ENCODE measurements around the gene OAT. TPM values are rescaled to one million over a fixed set of nuclear protein-coding genes. Genes with fewer than 3 reads are reported as not detected.
"Not testable (repeated sequence)": the region's sequence is repeated elsewhere in the genome, so short reads cannot be mapped to it uniquely, and the experiment has no call there.

The OAT gene
- total RNA-seq, 1 experiment from 2014 or later, result 101 TPM

DNA sequence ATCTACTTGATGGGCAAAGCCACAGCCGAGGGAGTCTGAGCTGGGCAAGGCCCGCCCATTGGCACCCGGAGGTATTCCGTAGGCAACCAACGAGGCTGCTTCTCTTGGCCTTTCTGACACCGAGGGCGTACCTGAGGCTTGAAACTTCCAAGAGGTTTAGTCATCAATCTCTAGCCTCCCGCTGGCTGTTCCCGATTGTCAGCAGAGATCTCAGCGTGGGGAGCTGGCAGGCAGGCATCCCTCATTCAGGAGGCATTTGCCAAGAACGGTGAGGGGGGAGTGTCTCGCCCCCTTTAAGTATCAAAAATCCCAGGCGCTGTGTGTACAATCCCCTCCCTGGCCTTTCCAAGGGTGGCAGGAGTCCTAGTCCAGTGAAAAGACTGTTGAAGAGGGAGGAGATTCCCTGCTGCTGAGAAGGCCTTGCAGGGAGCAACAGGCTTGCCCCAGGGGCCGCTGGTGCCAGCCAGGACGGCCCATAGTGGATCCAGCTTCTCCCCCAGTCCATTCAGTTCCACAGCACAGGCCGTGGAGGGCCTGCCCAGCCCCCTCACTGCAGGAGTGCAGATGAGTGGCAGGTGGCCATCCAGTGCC, 39.7 kb downstream of the OAT start:
- DNase-seq (ENCODE audit: low read depth), result peak; percentile 44

DNA sequence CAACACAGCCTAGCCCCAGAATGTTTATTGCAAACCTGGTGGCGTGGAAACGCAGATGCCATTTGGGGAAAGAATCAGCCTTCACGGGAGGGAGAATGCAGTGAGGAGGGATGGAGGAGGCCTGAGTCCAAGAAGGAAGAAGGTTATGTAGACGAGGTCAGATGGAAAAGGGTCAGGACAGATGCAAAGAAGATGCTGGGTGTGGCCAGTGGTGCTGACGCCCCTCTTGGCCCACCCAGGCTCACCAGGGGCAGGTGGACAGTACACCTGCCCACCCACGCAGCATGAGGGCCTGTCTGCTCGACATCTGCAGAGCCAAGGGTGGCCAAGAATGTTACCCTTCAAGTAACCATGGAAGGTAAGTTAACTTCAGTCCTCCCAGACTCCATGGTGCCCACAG, 40.5 kb downstream of the OAT start:
- DNase-seq (ENCODE audit: low read depth), result no peak

DNA sequence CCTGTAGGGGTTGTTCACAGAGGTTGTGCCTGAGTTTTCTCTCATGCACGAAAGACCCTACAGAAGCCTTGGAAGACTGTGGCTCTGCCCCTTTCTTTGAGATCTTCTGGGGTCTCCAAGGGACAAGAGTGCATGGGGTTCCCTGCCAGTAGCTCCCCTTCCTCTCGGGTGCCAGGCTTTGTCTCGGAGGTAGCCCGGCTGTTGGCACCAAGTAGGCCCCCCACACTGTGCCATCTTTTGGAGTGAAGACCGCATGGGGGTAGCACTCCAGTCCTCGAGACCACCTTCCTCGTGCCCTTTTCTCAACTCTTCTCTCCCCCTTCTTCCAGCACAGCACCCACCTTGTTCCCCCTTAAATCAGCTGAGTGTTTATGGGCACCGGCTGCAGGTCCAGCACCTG, 41.6 kb downstream of the OAT start:
- no peak for DNase-seq (ENCODE audit: low read depth)

DNA sequence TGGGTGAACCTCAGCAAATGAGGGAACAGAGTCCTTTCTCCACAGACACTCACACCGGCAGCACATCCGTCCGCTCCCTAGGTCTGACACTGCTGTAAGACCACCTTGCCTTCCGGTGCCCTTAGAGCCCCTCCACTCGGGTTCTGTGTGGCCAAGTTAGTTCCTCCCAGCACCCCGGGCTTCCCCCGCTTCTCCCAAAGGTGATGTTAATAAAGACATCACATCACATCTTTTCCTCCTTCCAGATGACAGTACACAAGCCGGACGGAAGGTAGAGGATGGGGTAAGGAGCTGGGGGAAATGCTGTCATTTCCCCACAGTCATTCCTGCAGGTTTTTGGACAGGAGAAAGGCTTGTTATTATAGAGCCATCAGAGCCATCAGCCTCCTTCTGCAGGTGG, 42.3 kb downstream of the OAT start:
- no peak for DNase-seq (ENCODE audit: low read depth)

DNA sequence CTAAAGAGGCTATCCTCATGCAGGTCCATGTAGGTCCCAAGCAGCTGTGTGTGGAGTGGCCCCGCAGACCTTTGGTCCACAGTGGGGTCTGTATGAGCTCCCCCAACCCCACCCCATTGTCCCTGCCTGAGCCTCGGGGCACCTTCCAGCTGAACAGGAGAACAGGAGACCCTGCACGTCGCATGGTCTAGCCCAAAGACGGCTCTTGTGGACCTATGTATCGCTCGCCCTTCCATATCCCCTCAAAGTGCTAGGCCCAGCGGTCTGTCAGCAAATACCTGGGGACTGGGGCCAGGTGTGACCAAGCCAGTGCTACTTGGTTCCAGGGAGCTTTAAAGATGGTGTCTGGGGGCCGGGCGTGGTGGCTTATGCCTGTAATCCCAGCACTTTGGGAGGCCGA, 43.0 kb downstream of the OAT start:
- no peak for DNase-seq (ENCODE audit: low read depth)

DNA sequence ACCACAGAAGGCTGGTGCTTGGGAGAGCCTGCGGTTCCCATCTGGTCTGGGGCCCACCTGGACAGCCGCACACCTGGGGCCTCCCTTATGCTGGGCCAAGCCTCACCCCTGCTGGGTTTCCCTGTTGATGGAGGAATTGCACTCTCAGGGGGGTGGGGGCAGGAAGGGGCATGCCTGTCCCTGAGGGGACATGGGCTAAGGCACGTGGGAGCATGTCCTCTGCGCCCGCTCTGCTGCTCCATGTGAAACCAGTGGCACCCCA, 43.4 kb downstream of the OAT start:
- DNase-seq (ENCODE audit: low read depth), result no peak

- no peak for DNase-seq (ENCODE audit: low read depth)
Measured at GRCh38 chr10:124374535-124375352, 44.0 kb downstream of the OAT start.

DNA sequence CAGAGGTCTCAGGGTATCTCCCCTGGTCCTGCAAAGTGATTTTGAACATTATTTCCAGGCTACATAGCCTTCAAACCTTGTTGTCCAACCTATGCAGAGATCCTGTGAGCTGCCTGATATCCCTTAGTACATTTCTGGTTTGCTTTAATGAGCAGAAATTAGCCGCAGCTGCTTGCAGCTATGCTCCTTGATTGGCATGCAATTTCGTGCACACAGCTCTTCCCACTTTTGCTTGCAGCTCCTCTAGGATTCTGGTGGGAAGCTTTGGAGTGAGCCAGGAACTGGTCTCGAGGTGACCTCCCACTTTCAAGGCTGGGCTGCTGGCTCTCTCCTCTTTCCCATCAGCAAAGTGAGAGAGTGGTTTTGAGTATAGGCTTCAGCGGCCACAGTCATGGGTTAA, 45.8 kb downstream of the OAT start:
- no peak for DNase-seq (ENCODE audit: low read depth)

GRCh38 chr10:124370426-124370825, 48.3 kb downstream of the OAT start:
- no peak for DNase-seq (ENCODE audit: low read depth)

DNA sequence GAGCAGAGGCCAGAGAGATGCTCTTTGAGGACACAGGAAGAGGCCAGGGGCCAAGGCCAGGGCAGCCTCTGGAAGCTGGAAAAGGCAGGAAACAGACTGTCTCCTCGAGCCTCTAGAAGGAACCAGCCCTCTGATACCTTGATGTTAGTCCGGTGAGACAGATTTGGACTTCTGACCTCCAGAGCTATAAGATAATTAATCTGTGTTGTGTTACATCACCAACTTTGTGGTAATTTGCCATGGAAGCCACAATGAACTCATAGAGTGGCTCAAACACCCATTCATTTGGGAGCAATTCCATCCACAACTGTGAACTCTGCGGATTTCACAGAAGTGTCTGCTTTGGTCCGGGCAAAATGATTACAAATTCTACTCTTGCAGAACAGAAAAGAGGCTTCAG, 48.7 kb downstream of the OAT start:
- no peak for DNase-seq (ENCODE audit: low read depth)

DNA sequence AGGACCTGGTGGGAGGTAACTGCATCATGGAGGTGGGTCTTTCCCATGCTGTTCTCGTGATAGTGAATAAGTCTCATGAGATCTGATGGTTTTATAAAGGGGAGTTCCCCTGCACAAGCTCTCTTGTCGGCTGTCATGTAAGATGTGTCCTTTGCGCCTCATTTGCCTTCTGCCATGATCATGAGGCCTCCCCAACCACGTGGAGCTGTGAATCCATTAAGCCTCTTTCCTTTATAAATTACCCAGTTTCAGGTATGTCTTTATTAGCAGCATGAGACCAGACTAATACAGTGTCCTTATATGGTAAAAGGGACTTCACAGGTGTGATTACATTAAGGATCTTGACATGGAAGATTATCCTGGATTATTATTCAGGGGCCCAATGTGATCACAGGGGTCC, 49.2 kb downstream of the OAT start:
- DNase-seq (ENCODE audit: low read depth), result not testable (repeated sequence)

- no peak for DNase-seq (ENCODE audit: low read depth)
Measured at GRCh38 chr10:124369066-124369465, 49.7 kb downstream of the OAT start.

GRCh38 chr10:124367936-124368335, 50.8 kb downstream of the OAT start:
- no peak for DNase-seq (ENCODE audit: low read depth)

DNA sequence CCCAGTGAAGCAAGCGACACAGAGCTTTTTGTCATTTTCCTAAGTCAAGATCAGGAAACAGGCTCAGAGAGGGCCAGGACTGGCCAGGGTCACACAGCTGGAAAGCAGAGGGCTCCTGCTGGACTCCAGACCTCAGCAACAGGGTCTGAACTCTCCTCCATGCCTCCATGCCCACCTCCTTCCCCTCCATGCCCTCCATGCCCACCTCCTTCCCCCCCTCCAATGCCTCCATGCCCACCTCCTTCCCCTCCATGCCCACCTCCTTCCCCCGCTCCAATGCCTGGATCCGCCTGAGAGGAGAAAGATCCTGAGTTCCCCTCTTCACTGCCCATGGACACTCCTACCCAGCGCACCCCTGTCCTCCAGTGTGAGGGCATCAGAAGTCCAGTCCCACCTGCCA, 51.3 kb downstream of the OAT start:
- DNase-seq (ENCODE audit: low read depth), result no peak

- DNase-seq (ENCODE audit: low read depth), result no peak
Measured at GRCh38 chr10:124366825-124367224, 51.9 kb downstream of the OAT start.

DNA sequence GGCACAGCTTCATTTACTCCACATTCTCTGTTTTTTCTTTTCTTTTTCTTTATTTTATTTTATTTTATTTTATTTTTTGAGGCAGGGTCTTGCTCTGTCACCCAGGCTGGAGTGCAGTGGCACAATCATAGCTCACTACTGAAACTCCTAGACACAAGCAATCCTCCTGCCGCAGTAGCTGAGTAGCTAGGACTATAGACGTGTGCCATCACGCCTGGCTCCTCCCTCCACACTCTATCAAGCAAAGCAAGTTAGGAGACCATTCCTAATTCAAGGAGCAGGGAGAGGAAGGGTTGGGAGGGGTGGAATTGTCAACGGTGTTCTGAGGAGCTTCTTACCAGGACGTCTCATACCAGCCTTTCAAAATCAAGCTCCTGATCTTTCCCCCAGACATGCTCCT, 52.4 kb downstream of the OAT start:
- DNase-seq (ENCODE audit: low read depth), result no peak

- no peak for DNase-seq (ENCODE audit: low read depth)
Measured at GRCh38 chr10:124364674-124365073, 54.0 kb downstream of the OAT start.

DNA sequence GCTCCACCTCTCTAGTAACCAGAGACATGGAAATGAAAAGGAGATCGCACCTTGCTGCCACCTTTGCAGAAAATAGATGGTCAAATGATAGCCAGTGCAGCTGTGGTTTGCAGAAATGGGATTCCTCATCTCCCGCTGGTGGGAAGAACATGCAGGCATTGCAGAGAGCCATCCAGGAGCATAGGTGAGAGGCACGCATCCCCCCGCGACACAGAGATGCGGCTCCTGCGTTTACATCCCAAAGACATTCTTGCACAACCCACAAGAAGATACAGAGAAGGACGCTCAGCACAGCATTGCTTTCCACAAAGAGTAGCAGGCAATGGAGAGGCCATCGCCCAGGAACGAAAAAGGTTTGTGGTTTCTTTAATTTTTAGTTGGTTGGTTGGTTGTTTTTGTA, 56.2 kb downstream of the OAT start:
- DNase-seq (ENCODE audit: low read depth), result no peak

- peak; percentile 21 for DNase-seq (ENCODE audit: low read depth)
Measured at GRCh38 chr10:124359336-124359832, 59.3 kb downstream of the OAT start.

- no peak for DNase-seq (ENCODE audit: low read depth)
Measured at GRCh38 chr10:124357561-124357885, 61.2 kb downstream of the OAT start.

- no peak for DNase-seq (ENCODE audit: low read depth)
Measured at GRCh38 chr10:124356701-124357560, 61.8 kb downstream of the OAT start.

DNA sequence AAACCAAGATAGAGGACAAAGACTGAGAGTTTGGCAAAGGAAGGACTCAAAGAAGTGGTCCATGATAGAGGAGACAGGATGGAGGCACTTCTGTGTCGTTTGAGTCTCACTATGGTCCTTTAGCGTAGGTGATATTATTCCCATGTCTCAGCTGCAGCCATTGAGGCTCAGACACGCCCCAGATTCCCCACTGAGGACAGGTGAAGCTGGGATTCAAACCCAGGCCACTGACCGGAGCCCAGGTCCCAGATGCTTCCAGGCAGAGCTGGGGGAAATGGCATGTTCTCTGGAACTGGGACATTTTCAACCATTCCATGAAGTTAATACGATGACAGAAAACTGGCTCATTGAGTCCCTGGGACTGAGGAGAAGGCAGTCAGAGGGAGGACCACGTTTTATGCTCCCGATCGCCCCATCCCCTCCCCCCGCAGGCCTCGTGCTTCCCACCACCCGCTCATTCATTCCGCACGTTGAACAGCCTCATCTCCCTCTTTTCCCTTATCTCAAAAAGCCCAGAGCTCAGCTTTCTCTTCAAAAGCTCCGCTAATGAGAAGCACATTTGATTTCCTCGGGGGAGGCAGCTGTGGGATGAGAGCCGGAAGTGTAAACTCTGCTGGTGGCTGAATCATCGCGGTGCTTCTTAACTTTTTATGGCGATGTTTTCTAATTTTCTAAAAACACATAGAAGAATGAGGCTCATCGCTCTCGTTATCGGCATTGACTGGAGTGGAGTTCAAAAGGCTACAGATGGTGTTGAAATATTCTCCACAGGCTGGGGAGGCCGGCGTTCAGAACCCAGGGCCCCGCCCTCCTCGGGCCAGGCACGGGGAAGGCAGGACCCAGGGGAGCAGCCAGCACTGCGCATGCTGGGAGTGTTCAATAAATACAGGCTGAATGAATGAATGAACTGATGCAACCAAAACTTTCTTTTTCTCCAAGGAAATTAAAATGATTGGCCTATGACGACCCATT, 64.0 kb downstream of the OAT start:
- DNase-seq (ENCODE audit: low read depth), result peak; percentile 61
